GM12873 (cell line): ENCODE data around the gene ITFG1.

Experiments used
- TF ChIP-seq, protein P1 (sequence below): IDR thresholded peaks from 2 replicates; pipeline ENCODE4 v1.5.1; 2012; ENCODE audit warnings: low read depth, mild to moderate bottlenecking, moderate library complexity, low read length, control low read depth; ENCODE audit not compliant: insufficient read depth; ENCODE audit errors: missing control alignments

ITFG1 gene

GRCh38 chr16:47229053-47230050 is 231.5 kb downstream of the ITFG1 start:
- TF ChIP-seq, protein P1, sequence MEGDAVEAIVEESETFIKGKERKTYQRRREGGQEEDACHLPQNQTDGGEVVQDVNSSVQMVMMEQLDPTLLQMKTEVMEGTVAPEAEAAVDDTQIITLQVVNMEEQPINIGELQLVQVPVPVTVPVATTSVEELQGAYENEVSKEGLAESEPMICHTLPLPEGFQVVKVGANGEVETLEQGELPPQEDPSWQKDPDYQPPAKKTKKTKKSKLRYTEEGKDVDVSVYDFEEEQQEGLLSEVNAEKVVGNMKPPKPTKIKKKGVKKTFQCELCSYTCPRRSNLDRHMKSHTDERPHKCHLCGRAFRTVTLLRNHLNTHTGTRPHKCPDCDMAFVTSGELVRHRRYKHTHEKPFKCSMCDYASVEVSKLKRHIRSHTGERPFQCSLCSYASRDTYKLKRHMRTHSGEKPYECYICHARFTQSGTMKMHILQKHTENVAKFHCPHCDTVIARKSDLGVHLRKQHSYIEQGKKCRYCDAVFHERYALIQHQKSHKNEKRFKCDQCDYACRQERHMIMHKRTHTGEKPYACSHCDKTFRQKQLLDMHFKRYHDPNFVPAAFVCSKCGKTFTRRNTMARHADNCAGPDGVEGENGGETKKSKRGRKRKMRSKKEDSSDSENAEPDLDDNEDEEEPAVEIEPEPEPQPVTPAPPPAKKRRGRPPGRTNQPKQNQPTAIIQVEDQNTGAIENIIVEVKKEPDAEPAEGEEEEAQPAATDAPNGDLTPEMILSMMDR, result no peak

DNA sequence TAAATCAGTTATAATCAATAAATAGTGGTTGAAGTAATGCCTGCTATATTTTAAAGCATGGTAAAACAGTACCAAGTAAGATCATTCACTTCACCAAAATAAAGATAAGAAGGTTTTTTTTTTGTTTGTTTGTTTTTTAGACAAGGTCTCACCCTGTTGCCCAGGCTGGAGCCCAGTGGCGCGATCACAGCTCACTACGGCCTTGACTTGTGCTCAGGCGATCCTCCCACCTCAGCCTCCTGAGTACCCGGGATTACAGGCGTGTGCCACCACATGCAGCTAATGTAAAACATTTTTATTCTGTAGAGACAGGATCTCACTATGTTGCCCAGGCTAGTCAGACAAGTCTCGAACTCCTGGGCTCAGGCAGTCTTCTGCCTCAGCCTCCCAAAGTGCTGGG is 232.6 kb downstream of the ITFG1 start:
- TF ChIP-seq, protein P1, result no peak

GRCh38 chr16:47213761-47214440 is 247.0 kb downstream of the ITFG1 start:
- TF ChIP-seq, protein P1, result no peak

DNA sequence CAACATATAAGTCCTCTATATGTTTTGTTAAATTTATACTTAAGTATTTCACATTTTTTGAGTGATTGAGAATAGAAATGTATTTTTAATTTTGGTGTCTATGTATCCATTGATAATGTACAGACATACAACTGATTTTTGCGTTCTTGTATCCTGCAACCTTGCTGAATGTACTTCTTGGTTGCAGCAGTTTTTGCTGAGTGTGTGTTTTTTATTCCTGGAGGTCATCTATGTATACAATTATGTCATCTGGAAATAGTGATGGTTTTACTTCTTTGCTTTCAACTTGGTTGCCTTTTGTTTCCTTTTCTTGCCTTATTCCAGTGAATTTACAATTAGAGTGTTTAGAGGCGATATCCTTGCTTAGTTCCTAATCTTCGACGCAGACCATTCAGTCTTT is 249.6 kb downstream of the ITFG1 start:
- TF ChIP-seq, protein P1, result no peak

- TF ChIP-seq, protein P1, result no peak
These were observed 255.9 kb downstream of the ITFG1 start for GRCh38 chr16:47204736-47205504.

DNA sequence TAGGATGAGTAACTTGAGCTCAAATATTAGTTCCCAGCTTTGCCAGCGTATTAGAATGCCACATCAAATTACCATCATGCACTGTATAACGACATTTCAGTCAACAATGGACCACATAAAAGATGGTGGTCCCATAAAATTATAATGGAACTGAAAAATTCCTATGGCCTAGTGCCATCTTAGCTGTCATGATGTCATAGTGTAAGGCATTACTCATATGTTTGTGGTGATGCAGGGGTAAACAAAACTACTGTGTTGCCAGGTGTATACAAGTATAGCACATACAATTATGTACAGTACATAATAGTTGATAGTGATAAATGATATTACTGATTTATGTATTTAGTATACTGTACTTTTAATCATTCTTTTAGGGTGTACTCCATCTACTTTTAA is 262.7 kb downstream of the ITFG1 start:
- TF ChIP-seq, protein P1, result no peak

DNA sequence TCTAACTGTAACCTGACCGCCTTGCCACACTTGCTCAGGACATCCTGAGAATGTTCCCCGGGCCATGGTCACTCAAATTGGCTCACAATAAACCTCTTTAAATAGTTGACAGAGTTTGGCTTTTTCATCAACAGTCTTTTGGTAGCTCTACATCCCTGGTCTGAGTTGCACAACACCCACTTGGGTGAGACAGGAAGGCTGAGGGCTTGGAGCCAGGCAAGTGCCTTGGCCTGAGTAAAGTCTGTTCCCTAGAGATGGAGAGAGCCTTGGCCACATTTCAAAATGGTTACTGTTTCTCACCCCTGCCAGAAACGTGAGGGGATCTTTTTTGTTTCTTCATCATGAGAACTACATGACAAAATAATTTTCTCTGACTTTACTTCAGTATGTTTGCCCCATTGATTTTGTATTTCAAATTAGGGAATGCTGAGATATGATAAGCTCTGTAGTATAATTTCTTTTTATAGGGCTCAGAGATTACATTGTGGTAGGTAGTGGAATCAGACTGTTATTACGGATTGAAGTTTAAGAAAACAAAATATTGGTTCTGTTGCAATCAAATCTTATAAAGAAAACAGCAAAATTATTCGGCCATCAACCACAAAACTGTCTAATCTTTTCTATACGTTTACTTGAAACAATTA is 263.2 kb downstream of the ITFG1 start:
- TF ChIP-seq, protein P1, result no peak
